HTR-8/SVneo (cell line): ENCODE results near the gene PRL.

ENCODE experiments used
- DNase-seq: peaks from one replicate; pipeline ENCODE4 v3.0.0; 2011; ENCODE audit warnings: low spot score, mixed read lengths; ENCODE audit not compliant: insufficient read length
- FAIRE-seq: peaks from 2 replicates; lab custom pipeline; 2011; peaks lifted over from hg19 to GRCh38; lab: Jason Lieb, UNC

PRL gene

DNA sequence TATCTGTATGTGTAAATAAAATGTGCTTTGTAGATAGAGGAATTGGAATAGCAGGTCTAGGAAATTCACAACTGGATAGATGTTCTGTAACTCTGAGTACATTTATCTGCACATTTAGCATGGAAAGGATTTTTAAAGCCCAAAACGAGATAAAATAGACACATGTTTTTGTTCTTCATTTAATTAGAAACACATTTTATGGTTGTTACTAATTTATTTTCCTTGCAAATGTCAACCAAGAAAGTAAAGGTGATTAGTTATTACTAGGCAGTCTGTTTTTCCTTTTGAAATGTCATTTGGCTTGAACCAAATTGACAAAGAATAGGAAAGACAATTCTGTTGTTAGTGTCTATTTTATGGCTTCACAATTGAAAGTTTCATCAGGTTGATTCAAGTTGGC is 769 bp downstream of the PRL start:
- DNase-seq (no peak), FAIRE-seq (no peak)

GRCh38 chr6:22295145-22295544 is 1.7 kb downstream of the PRL start:
- FAIRE-seq (no peak), DNase-seq (no peak)

- no peak for DNase-seq
- no peak for FAIRE-seq
These were observed 2.5 kb downstream of the PRL start for GRCh38 chr6:22294301-22294700.

DNA sequence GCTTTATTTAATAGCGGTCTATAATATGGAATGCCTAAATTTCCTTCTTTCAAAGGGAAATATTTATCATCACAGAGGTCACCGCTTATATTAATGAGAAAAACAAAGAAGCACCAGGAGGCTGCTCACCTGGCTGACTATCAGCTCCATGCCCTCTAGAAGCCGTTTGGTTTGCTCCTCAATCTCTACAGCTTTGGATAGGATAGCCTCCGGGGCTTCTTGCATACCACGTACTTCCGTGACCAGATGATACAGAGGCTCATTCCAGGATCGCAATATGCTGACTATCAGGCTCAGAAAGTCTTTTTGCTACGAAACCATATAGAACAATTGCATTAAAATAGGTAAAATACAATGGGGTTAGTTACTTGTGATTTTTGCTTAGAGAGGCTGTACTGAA is 6.8 kb downstream of the PRL start:
- FAIRE-seq: no peak
- DNase-seq: no peak

GRCh38 chr6:22288721-22289120 is 8.1 kb downstream of the PRL start:
- FAIRE-seq (no peak), DNase-seq (no peak)

DNA sequence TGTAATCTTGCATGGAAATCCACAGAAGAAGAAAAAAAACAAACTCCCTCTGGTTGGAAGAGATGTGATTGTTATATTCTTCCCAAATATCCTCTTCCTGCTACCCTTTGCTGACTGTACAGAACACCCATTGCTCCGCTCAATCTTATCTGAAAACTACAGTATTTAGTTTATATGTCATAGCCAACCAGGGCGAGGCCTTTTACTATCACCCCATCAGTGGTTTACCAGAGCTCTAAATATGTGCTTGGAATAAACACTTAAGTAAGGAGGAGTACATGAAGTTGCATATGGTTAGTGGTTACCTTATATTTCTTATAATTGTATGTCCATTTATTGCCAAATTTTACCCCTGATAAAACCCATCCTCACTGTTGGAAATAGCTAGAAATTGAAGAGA is 12.2 kb downstream of the PRL start:
- FAIRE-seq (no peak), DNase-seq (no peak)

DNA sequence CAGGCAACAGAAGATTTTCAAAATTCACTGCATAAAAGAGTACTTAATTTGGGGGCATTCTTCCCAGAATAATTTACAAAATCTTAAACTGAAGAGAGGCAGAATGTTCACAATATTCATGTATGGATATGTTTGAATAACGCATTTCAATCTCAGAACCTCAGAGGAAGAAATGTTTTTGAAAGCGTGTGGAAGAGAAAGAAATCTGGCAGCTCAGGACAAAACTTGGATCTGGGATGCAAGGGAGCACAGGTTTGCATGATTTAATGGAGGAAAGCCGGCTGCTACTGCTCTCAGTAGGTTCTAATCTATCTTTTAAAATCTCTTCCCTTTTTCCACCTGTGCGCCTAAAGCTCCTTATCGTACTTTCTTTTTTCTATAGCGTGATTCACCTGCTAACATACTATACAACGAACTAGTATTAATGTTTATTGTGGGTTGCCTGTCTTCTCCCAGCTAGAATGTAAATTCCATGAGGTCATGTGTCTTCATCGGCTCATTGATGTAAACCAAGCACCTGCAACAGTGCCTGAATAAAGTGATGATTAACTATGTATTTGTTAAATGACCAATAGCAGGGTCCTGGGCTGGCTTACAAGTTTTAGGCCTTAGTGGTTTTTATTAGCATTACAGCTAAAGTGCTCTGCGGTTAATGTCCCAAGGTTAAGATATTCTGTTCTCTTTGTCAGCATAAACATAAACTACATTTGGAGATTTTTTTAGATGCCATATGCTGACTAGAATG is 15.3 kb downstream of the PRL start:
- FAIRE-seq: no peak
- DNase-seq: no peak

GRCh38 chr6:22279427-22279826 is 17.4 kb downstream of the PRL start:
- no peak for DNase-seq

DNA sequence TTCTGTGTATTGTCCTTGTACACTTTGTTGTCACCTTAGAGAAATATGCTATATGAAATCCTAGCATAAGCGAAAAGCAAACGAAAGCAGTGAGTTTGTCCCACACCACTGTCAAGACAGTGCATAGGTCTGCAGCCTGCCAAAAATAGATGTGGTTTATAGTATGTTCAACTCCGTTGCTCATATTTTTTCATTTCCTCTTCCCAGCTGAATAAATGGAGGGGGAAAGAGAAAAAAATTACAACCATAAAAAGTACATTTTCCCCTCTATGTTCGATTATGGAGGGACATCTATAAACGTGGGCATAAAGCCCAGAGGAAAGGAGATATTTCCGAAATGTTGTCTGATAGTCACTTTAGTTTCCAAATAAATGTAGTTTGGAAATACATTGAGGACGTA is 25.8 kb downstream of the PRL start:
- DNase-seq: no peak
- FAIRE-seq: no peak

More at GRCh38 chr6:22279427-22279826, 17.4 kb downstream of the PRL start:
- FAIRE-seq: no peak

DNA sequence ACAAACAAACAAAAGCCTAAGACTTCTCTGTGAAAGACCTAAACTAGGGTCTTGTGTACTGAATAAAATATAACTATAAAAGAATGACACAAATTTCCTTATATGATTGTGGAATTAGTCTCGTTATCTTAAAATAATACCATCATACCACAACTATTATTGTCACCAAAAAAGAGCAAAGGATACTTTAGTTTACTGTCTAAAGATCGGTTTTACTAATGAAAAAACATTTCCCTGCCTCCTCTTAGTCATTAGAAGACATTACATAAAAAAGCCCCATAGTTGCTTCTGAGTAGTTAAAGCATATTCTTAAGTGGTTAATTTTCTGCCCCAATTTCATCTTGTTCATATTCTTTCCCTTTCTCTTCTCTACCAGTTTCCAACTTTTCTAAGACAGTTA is 33.1 kb downstream of the PRL start:
- DNase-seq: no peak
- no peak for FAIRE-seq

- FAIRE-seq: no peak
- no peak for DNase-seq
These were observed 42.0 kb downstream of the PRL start for GRCh38 chr6:22254886-22255285.

GRCh38 chr6:22253955-22254655 is 42.7 kb downstream of the PRL start:
- DNase-seq: no peak
- FAIRE-seq: no peak

DNA sequence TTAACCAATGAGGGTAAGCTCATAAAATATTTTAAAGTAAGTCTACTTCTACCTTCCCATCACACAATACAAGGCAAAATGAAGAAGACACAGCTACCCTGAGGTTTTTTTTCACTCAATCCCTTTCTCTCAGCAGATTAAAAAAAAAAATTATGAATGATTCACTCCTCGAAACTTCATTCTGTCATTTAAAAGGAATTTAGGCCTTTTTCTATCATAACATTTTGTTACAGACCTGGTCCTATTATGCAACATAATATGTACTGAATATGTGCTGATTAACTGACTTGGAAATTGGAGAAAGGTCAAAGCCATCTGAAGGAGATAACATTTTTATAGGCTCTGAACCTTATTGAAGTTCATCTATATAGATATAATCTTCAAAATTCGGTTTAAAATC is 45.5 kb downstream of the PRL start:
- FAIRE-seq (no peak), DNase-seq (peak; percentile 50)

- no peak for FAIRE-seq
- DNase-seq: no peak
These were observed 46.4 kb downstream of the PRL start for GRCh38 chr6:22250486-22250885.

DNA sequence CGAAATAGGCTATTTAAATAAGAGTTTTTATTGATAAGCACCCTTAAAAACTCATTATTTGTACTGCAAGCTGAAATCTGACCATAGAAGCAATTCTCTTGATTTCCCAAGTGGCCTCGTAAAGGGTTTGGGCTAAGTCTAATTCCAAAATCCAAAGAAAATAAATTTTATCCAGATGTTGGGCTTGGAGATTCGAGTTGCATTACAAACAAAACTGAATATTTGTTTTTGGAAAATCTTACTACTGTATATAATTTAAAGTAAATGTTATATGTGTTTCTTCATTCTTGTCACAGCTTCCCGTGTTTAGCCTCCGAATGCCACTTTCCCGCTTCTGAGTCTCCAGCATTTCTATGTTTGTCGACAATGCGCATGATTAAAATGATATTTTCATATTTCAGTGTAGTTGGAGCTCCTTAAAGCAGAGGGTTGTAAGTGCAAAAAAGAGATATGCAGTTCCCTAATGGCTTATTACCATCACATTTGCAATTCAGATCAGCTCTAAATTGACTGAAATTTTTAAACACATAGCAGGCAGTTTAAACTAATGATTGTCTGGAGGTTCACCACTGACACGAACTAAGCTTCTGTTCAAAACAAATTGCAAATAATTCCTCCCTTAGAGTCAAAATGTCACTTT is 47.0 kb downstream of the PRL start:
- DNase-seq (no peak), FAIRE-seq (no peak)

- DNase-seq (peak; percentile 32), FAIRE-seq (no peak)
These were observed 48.1 kb downstream of the PRL start for GRCh38 chr6:22248513-22249308.

- FAIRE-seq: no peak
- no peak for DNase-seq
These were observed 48.8 kb downstream of the PRL start for GRCh38 chr6:22247916-22248482.

DNA sequence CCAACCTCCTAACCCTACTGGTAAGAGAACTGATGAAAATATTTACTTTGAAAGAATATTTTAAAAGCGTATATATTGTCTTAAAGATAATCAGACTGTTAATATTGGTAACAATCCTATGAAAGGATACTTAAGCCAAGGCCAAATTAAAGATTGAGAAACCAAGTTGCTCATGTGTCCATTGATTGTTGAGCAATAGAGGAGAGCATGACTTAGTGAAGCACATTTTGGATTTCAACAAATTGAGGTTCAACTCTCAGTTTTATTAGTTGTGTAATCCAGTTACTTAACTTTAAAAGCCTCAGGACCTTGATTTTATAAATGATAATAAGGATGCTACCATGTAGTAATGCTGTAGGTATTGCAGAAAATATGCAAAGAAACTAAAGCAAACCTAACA is 56.8 kb downstream of the PRL start:
- FAIRE-seq: no peak

GRCh38 chr6:22239261-22239921 is 57.4 kb downstream of the PRL start:
- FAIRE-seq (no peak), DNase-seq (no peak)

More for the DNA sequence above, 56.8 kb downstream of the PRL start:
- DNase-seq: no peak

DNA sequence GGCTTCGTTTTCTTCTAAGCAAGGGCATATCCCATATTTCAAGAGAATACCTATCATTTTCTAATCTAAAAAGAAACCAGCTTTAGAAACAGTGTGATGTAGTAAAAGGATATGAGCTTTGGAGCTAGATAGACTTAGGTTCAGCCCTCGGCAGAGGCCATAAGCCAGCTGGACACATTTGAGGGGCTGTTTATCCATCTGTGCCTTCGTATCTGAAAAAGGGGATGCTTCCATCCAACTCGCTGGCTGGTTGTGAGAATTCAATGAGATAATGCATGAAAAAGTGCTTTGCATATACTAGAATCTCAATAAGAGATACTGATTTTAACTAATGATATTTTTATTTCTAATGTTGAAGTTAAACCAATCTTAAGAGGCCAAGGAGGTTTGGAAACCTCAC is 58.0 kb downstream of the PRL start:
- no peak for DNase-seq
- no peak for FAIRE-seq
